Smooth muscle cell (in vitro differentiated cells): ENCODE data around the gene IL17A. TPM values are rescaled to one million over a fixed set of nuclear protein-coding genes. Genes with fewer than 3 reads are reported as not detected.

Experiments
- DNase-seq: peaks from one replicate; lab custom pipeline; 2025; ENCODE audit not compliant: unreplicated experiment; lab: John Stamatoyannopoulos, UW
- H2AFZ ChIP-seq: fragments of 200-600 bp; sonication (generic); 2 replicates; pipeline ENCODE4 v1.6.0; 2016; ENCODE audit warnings: antibody characterized with exemption, low read depth, mild to moderate bottlenecking
- H3F3A ChIP-seq: fragments of 200-600 bp; sonication (generic); 2 replicates; pipeline ENCODE4 v1.6.0; 2017; ENCODE audit warnings: antibody characterized with exemption, low read depth
- H3K27ac ChIP-seq: fragments of 200-600 bp; sonication (generic); 2 replicates; pipeline ENCODE4 v1.5.1; 2016; ENCODE audit warnings: low read depth, mild to moderate bottlenecking
- H3K27me3 ChIP-seq: fragments of 200-600 bp; sonication (generic); 2 replicates; pipeline ENCODE4 v1.6.1; 2016; ENCODE audit warnings: low read depth, mild to moderate bottlenecking
- H3K36me3 ChIP-seq: fragments of 200-600 bp; sonication (generic); 2 replicates; pipeline ENCODE4 v1.5.1; 2016; ENCODE audit warnings: low read depth
- H3K4me1 ChIP-seq: fragments of 200-600 bp; sonication (generic); 2 replicates; pipeline ENCODE4 v1.5.1; 2016; ENCODE audit warnings: low read depth
- H3K4me2 ChIP-seq: fragments of 200-600 bp; sonication (generic); 2 replicates; pipeline ENCODE4 v1.6.0; 2016; ENCODE audit warnings: mild to moderate bottlenecking
- H3K4me3 ChIP-seq: fragments of 200-600 bp; sonication (generic); 2 replicates; pipeline ENCODE4 v1.5.1; 2016; ENCODE audit warnings: mild to moderate bottlenecking
- H3K79me2 ChIP-seq: fragments of 200-600 bp; sonication (generic); 2 replicates; pipeline ENCODE4 v1.6.0; 2016; ENCODE audit warnings: low read depth, mild to moderate bottlenecking
- H3K9ac ChIP-seq: fragments of 200-600 bp; sonication (generic); 2 replicates; pipeline ENCODE4 v1.6.0; 2016; ENCODE audit warnings: low read depth
- H3K9me3 ChIP-seq: fragments of 200-600 bp; sonication (generic); replicated peaks from 2 replicates; pipeline ENCODE4 v1.5.1; 2016; ENCODE audit warnings: low read depth
- H4K20me1 ChIP-seq: fragments of 200-600 bp; sonication (generic); 2 replicates; pipeline ENCODE4 v1.6.0; 2016; ENCODE audit warnings: low read depth
- WGBS: methylation state at CpG from one replicate; pipeline ENCODE4 v1.1.7; 2016; ENCODE audit warnings: low lambda C conversion rate; 5-methylcytosine and 5-hydroxymethylcytosine counted together
- polyA plus RNA-seq: library from polyadenylated mRNA; unstranded; fragments of >200 nt; fragmentation: Nextera tagmentation; extraction: Ambion mirVana; gene quantifications from 2 replicates; pipeline ENCODE4 v1.2.1, GENCODE V29; 2016
- total RNA-seq: library from RNA; depleted of rRNA; stranded (reverse); fragments of >200 nt; gene quantifications from 2 replicates; pipeline ENCODE4 v1.2.3, GENCODE V29; 2014
- TF ChIP-seq, protein P1 (sequence below): fragments of 200-600 bp; sonication (generic); IDR thresholded peaks from 2 replicates; pipeline ENCODE4 v1.5.1; 2017; ENCODE audit warnings: borderline replicate concordance, mild to moderate bottlenecking, antibody characterized with exemption; ENCODE audit not compliant: insufficient read depth, poor library complexity, severe bottlenecking

The IL17A gene
- total and polyA plus RNA-seq, 2 experiments from 2014 or later, result not detected

GRCh38 chr6:52155791-52156576, 30.2 kb upstream of the IL17A start:
- no peak overlapping the region for H2AFZ ChIP-seq
- no peaks in the 10 kb centered on the region for H4K20me1 ChIP-seq
- 64% methylated on average over 7 of the region's 7 CpGs for WGBS
- no peaks in the 10 kb centered on the region for H3K4me1 ChIP-seq
- H3K9me3 ChIP-seq, result no peaks in the 10 kb centered on the region
- no peak overlapping the region for H3K4me3 ChIP-seq
- TF ChIP-seq, protein P1, sequence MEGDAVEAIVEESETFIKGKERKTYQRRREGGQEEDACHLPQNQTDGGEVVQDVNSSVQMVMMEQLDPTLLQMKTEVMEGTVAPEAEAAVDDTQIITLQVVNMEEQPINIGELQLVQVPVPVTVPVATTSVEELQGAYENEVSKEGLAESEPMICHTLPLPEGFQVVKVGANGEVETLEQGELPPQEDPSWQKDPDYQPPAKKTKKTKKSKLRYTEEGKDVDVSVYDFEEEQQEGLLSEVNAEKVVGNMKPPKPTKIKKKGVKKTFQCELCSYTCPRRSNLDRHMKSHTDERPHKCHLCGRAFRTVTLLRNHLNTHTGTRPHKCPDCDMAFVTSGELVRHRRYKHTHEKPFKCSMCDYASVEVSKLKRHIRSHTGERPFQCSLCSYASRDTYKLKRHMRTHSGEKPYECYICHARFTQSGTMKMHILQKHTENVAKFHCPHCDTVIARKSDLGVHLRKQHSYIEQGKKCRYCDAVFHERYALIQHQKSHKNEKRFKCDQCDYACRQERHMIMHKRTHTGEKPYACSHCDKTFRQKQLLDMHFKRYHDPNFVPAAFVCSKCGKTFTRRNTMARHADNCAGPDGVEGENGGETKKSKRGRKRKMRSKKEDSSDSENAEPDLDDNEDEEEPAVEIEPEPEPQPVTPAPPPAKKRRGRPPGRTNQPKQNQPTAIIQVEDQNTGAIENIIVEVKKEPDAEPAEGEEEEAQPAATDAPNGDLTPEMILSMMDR, result no peak
- no peaks in the 10 kb centered on the region for H3K36me3 ChIP-seq
- no peaks in the 10 kb centered on the region for H3F3A ChIP-seq
- no peak overlapping the region for H3K9ac ChIP-seq
- no peaks in the 10 kb centered on the region for H3K79me2 ChIP-seq
- no peaks in the 10 kb centered on the region for H3K27me3 ChIP-seq
- DNase-seq, result no peak
- H3K27ac ChIP-seq, result no peak overlapping the region
- no peak overlapping the region for H3K4me2 ChIP-seq

GRCh38 chr6:52157301-52157941, 28.8 kb upstream of the IL17A start:
- no peaks in the 10 kb centered on the region for H4K20me1 ChIP-seq
- no peak overlapping the region for H3K4me3 ChIP-seq
- H3K4me2 ChIP-seq, result no peak overlapping the region
- no peak overlapping the region for H3K9ac ChIP-seq
- no peaks in the 10 kb centered on the region for H3K4me1 ChIP-seq
- no peak for DNase-seq
- no peaks in the 10 kb centered on the region for H3K9me3 ChIP-seq
- H2AFZ ChIP-seq, result no peak overlapping the region
- TF ChIP-seq, protein P1, result no peak
- WGBS, result 71% methylated on average over 7 of the region's 7 CpGs
- no peak overlapping the region for H3K27ac ChIP-seq
- no peaks in the 10 kb centered on the region for H3K79me2 ChIP-seq
- no peaks in the 10 kb centered on the region for H3F3A ChIP-seq
- no peaks in the 10 kb centered on the region for H3K27me3 ChIP-seq
- H3K36me3 ChIP-seq, result no peaks in the 10 kb centered on the region

DNA sequence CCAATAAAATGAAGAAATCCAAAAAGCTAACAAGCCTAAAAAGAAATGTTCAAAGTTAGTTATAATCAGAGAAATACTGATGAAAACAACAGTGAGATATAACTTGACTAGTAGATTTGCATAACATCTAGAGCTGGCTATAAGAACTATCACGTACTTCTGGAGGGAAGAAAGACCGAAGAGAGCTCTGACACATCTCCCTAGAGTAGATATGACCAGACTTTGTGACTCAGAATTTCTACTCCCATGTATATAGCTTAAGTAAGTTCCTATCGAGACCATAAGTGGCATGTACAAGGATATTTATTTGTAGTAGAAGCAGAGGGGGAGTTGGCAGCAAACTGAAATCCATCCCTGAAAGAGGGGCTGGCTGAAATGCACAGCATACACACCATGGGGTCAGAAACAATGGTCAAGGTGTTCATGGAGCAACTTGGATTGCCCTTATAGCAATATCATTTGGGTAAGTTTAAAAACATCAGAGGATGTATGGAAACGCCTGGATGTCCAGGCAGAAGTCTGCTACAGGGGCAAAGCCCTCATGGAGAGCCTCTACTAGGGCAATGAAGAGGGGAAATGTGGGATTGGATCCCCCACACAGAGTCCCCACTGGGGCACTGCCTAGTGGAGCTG, 25.6 kb upstream of the IL17A start:
- Histone ChIP-seq H3K79me2 (no peaks in the 10 kb centered on the region), H3K4me3 (no peak overlapping the region), H3K4me1 (no peaks in the 10 kb centered on the region), H2AFZ (no peak overlapping the region), H3F3A (no peaks in the 10 kb centered on the region), H3K9ac (no peak overlapping the region), H3K27ac (no peak overlapping the region), H3K27me3 (no peaks in the 10 kb centered on the region), H3K36me3 (no peaks in the 10 kb centered on the region), H4K20me1 (no peaks in the 10 kb centered on the region), H3K4me2 (no peak overlapping the region), H3K9me3 (no peaks in the 10 kb centered on the region)
- TF ChIP-seq, protein P1, result no peak
- 77% methylated on average over 4 of the region's 4 CpGs for WGBS
- no peak for DNase-seq
